NCI-H128 (cell line): Measurements from ENCODE around the gene SATB2.
A peak's percentile ranks its signal among the peaks of the same experiment; 100 is the strongest.

ENCODE experiments used
- DNase-seq: peaks from one replicate; lab custom pipeline; 2025; ENCODE audit not compliant: unreplicated experiment; lab: John Stamatoyannopoulos, UW

SATB2 gene

GRCh38 chr2:199457147-199458008, at the start of gene SATB2:
Gene SATB2 (minus strand): TSS chr2:199457939. CDS start chr2:199456037, 1,902 bp downstream.
- no peak for DNase-seq

- DNase-seq, result no peak
Observed at GRCh38 chr2:199505755-199506403, 48.1 kb upstream of the SATB2 start.

- no peak for DNase-seq
Observed at GRCh38 chr2:199503148-199503547, 45.4 kb upstream of the SATB2 start.

- no peak for DNase-seq
Observed at GRCh38 chr2:199499005-199499404, 41.3 kb upstream of the SATB2 start.

- no peak for DNase-seq
Observed at GRCh38 chr2:199495147-199495546, 37.4 kb upstream of the SATB2 start.

- no peak for DNase-seq
Observed at GRCh38 chr2:199490049-199490448, 32.3 kb upstream of the SATB2 start.

GRCh38 chr2:199488772-199489400, 31.1 kb upstream of the SATB2 start:
- no peak for DNase-seq

GRCh38 chr2:199485732-199486335, 28.1 kb upstream of the SATB2 start:
- DNase-seq, result peak; percentile 13

- no peak for DNase-seq
Observed at GRCh38 chr2:199484927-199485326, 27.2 kb upstream of the SATB2 start.

GRCh38 chr2:199480966-199481365, 23.2 kb upstream of the SATB2 start:
- DNase-seq, result no peak

GRCh38 chr2:199477277-199477834, 19.6 kb upstream of the SATB2 start:
- DNase-seq, result no peak

- DNase-seq, result no peak
Observed at GRCh38 chr2:199471443-199472057, 13.8 kb upstream of the SATB2 start.

- no peak for DNase-seq
Observed at GRCh38 chr2:199470672-199471442, 13.1 kb upstream of the SATB2 start.

- no peak for DNase-seq
Observed at GRCh38 chr2:199470361-199470671, 12.6 kb upstream of the SATB2 start.

- no peak for DNase-seq
Observed at GRCh38 chr2:199469514-199470360, 12.0 kb upstream of the SATB2 start.

GRCh38 chr2:199468561-199469513, 11.1 kb upstream of the SATB2 start:
- no peak for DNase-seq

- DNase-seq, result no peak
Observed at GRCh38 chr2:199467066-199467822, 9.5 kb upstream of the SATB2 start.
